AG09319 (cell line): Measurements from ENCODE around the gene PKP4.

ENCODE experiments used
- DNase-seq: peaks from one replicate; pipeline ENCODE4 v3.0.0-alpha.2; 2010; ENCODE audit warnings: low read depth; ENCODE audit errors: extremely low read depth
- TF ChIP-seq, protein P1 (sequence below): IDR thresholded peaks from 2 replicates; pipeline ENCODE4 v1.5.1; 2011; ENCODE audit warnings: low read depth, mild to moderate bottlenecking, inconsistent platforms, low read length, moderate library complexity

The PKP4 gene

DNA sequence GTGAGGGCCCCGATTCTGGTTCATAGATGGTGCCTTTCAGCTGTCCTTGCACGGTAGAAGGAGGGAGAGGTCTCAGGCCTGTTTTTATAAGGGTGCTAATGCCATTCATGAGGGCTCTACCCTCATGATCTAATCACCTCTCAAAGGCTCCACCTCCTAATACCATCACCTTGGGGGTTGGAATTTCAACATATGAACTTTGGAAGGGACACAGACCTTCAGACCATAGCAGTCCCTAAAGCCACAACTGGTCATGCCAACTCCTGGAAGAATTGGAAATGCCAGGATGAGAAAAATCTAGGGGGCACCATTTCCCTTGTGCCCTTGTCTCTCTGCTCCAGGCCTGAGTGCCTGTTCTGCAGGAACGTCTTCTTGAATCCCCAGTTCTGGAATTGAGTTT is 213.5 kb downstream of the PKP4 start:
- DNase-seq: no peak
- TF ChIP-seq, protein P1, sequence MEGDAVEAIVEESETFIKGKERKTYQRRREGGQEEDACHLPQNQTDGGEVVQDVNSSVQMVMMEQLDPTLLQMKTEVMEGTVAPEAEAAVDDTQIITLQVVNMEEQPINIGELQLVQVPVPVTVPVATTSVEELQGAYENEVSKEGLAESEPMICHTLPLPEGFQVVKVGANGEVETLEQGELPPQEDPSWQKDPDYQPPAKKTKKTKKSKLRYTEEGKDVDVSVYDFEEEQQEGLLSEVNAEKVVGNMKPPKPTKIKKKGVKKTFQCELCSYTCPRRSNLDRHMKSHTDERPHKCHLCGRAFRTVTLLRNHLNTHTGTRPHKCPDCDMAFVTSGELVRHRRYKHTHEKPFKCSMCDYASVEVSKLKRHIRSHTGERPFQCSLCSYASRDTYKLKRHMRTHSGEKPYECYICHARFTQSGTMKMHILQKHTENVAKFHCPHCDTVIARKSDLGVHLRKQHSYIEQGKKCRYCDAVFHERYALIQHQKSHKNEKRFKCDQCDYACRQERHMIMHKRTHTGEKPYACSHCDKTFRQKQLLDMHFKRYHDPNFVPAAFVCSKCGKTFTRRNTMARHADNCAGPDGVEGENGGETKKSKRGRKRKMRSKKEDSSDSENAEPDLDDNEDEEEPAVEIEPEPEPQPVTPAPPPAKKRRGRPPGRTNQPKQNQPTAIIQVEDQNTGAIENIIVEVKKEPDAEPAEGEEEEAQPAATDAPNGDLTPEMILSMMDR: no peak

DNA sequence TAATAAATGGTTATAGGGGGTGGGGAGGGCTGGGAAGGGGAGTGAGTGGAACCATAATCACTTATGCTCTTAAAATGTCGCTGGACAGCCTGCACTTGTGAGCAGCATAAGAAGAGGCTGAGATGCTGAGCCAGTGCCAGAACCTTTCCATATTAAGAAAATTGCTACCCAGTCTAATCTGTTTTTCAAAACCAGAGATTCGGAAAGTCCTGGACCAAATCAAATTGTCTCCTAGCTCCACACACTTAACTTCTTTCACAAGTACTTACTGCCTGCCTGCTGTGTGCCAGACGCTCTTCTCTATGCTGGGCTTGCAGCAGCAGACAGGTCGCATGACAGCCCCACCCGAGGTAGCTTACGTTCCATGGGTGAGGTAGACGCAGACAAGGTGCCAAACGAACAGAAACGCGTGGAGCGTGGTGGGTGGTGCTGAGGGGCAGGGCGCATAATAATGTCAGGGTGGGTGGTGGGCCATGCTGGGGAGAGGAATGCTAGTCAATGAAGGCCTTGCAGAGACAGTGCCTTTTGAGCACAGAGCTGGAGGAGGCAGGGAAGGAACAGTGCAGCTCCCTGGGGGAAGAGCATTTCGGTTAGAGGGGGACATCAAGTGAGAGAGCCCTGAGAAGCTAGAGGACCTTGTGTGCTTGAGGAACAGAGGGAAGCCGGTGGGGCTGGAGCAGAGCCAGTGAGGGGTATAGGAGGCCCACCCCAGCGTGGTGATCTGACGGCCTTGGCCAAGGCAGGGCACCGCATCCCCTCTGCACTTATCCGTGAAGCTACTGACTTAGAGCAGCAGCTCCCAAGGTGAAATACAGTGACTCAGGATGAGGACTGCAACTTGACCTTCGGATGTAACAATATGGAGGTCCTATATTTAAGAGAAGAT is 214.9 kb downstream of the PKP4 start:
- TF ChIP-seq, protein P1: no peak
- DNase-seq: no peak

DNA sequence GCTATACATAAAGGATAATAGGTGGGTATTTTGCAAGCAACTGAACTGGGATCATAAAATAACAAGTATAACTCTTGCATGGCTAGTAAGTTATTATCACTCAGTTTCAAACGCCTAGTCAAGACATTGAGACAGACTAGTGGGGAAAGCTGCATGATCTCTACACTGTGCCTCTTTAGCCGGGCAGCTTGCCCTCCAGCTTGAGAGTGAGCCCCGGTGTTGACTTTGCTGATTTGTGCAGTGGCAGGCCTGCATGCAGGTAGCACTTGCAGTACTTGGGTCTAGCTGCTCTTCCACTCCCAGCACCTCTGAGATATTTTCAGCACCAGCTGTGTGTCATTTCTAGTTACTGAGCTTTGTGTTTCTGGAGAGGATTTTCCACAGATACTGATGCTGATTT is 219.5 kb downstream of the PKP4 start:
- TF ChIP-seq, protein P1: no peak
- DNase-seq: no peak

GRCh38 chr2:158676696-158677095 is 219.9 kb downstream of the PKP4 start:
- TF ChIP-seq, protein P1: no peak
- no peak for DNase-seq

DNA sequence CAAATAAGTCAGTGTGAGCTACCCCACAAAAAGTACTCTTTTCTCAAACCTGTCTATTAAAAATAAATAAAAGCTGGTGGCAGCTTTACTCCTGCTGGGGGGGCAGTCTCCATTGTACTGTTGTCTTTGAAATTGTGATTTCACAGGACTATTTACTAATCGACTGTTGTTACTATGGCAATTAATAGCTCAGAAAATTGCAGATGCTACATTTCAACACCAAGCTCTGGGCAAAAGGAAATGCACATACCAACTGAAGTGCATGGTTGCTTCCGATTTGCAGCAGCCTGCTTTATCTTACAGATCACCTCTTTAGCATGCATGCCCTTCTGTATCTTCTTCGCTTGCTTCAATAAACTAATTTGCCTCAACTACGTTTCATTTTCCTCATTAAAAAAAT is 220.8 kb downstream of the PKP4 start:
- TF ChIP-seq, protein P1: no peak
- no peak for DNase-seq

DNA sequence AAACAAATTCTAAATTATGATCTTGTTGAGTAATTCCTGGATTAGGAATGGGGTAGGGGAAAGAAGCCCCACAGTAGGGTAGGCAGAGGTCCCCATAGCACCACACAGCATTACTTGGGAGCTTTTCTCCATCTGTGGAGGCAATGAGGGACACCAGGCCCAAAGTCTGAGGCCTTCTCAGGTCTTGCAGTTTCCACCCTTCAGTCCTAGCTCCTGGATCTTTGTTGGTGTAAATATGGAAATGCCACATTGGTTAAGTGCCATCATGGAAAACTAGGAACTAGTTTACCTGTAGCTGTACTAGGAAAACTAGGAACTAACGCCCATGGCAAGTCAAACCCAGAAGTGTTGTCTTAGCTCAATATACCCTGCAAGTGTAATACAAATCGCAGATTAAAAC is 225.1 kb downstream of the PKP4 start:
- no peak for DNase-seq
- TF ChIP-seq, protein P1: no peak

GRCh38 chr2:158685646-158686045 is 228.9 kb downstream of the PKP4 start:
- TF ChIP-seq, protein P1: no peak
- no peak for DNase-seq
